ENCODE measurements around the gene MAST2. TPM values are rescaled to one million over a fixed set of nuclear protein-coding genes. Genes with fewer than 3 reads are reported as not detected.
A peak's percentile ranks its signal among the peaks of the same experiment; 100 is the strongest.

Gene MAST2
- total and polyA plus RNA-seq, 9 of the 15 experiments (the other 6 are each of a cell fraction or from before 2014, with no cell fraction given), result 0.73 to 32.0 (median 17.8) TPM

DNA sequence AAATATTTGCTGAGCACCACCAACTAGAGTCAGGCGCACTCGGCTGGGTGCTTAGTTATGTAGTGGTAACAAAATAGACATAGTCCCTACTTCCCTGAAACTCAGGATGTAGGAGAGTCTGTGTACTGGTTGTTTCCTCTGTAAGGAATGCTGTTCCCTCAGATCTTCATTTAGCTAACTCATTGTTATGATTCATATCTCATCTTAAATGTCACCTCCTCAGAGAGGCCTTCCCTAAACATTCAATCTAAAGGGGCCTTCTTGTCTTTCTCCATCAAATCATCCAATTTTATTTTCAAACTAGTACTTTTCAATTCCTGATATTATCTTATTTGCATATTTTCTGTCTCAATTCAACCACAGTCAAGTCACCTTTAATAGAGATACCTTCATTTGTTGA lies 196.1 kb downstream of the MAST2 start (continued):
- TF ChIP-seq, protein P1, sequence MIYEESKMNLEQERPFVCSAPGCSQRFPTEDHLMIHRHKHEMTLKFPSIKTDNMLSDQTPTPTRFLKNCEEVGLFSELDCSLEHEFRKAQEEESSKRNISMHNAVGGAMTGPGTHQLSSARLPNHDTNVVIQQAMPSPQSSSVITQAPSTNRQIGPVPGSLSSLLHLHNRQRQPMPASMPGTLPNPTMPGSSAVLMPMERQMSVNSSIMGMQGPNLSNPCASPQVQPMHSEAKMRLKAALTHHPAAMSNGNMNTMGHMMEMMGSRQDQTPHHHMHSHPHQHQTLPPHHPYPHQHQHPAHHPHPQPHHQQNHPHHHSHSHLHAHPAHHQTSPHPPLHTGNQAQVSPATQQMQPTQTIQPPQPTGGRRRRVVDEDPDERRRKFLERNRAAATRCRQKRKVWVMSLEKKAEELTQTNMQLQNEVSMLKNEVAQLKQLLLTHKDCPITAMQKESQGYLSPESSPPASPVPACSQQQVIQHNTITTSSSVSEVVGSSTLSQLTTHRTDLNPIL (CRISPR knock-in tag; IDR thresholded peaks at IDR 0.05), result no peak
- TF ChIP-seq MCM3 (IDR thresholded peaks at IDR 0.05) (no peak), SMAD1 (IDR thresholded peaks at IDR 0.05; ENCODE audit: low read depth, low read length, partially characterized antibody) (no peak), ATF7 (IDR thresholded peaks at IDR 0.05) (0 out of 2 replicates have a peak, but pooled peaks have one; percentile 11), ZNF197 (CRISPR knock-in tag; IDR thresholded peaks at IDR 0.05; ENCODE audit: low read depth) (no peak), ZFX (CRISPR knock-in tag; IDR thresholded peaks at IDR 0.05) (no peak), VEZF1 (CRISPR knock-in tag; IDR thresholded peaks at IDR 0.05) (no peak), ZNF121 (CRISPR knock-in tag; conservative IDR thresholded peaks at IDR 0.05) (no peak), ZNF253 (CRISPR knock-in tag; conservative IDR thresholded peaks at IDR 0.05) (no peak)
